Activated CD8-positive, alpha-beta memory T cell treated with anti-CD3 and anti-CD28 coated beads for 1 hour (primary cell): ENCODE data around the gene STK11IP.
"Not testable (repeated sequence)": the region's sequence is repeated elsewhere in the genome, so short reads cannot be mapped to it uniquely, and the experiment has no call there.

Experiments used
- DNase-seq, 2 donors: peaks; one replicate each; pipeline ENCODE4 v3.0.0-alpha.2; 2020; ENCODE audit warnings: low read depth in 1 of 2; ENCODE audit errors: extremely low read depth in 1 of 2

STK11IP gene

DNA sequence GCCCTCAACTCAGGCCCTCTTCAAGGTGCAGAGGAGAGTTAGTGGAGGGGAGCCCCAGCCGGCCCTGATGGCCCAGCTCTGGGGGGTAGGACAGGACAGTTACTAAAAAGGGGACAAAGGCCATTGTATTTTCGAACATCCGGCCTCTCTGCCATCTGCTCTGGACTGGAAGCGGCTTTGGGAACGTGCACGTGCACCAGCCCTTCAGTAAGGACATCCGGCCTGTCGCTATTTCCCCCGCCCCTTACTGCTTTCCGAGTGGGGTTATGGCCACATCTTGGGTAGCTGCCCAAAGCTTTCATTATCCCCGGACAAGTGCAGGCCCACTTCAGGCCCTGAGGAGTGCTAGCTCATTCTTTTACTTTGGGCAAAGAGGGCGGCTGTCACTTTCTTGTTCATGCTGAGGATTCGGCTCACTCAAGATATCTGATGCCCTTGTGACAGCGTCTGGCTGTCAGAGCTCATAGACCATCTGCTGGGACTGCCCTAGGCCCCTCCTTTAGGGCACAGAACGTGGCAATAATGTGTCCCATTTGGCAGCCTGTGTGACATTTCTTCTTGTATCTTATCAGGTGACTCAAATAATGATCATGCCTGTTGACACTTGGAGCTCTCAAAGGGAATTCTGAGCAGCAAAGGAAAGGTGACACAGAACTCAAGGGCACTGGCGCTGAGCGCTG is 47.3 kb downstream of the STK11IP start:
- no peak for DNase-seq

DNA sequence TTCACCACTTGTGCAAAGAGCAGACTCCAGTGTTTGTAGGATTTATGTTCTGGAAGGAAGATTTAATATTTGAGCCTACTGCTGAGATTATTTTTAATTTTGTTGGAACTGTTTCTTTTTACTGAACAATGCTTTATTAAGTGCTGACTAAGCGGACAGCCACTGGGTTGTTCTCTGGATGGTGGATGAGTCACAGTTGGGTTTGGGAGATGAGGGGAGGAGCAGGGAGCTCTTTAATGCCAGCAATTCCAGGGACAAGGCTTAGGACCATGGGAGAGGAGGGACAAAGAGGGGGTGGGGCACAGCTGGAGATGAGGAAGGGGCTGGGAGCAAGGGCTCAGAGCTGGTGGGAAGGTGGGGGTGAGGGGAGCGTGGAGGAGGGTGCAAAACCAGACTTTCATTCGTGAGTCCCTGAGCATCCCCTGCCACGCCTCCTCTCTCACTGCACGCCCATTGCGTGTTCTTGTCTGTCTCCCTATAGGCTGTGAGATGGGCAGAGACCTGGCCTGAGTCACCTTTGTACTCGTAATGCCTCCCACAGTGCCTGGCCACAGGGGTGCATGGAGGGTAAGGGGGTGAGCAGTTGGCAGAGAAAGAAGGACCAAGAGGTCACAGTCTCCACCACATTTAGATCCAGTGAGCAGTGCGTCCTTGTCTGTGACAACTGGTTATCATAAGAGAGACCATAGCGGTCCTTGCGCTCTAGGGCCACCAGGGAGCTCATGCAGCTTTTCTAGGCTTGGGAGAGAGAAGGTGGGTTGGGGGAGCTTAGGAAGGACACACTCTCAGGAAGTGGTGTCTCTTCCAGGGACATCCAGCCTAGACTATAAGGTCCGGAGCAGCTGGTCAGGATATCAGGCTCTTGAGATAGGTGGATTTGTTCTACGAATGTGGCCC is 48.2 kb downstream of the STK11IP start:
- no peak for DNase-seq

DNA sequence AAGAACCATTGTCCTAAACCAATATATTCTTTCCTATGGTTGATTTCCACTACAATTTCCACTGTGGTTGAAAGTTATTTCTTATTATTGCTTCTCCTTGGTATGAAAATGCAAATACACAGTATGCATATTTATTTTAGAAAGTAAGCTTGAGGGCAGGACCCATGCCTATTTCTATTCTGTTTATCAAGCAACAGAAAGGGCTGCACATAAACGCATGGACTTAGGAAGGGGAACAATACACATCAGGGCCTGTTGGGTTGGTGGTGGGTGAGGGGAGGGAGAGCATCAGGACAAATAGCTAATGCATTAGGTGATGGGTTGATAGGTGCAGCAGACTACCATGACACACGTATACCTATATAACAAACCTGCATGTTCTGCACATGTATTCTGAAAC is 50.5 kb downstream of the STK11IP start:
- DNase-seq = no peak

DNA sequence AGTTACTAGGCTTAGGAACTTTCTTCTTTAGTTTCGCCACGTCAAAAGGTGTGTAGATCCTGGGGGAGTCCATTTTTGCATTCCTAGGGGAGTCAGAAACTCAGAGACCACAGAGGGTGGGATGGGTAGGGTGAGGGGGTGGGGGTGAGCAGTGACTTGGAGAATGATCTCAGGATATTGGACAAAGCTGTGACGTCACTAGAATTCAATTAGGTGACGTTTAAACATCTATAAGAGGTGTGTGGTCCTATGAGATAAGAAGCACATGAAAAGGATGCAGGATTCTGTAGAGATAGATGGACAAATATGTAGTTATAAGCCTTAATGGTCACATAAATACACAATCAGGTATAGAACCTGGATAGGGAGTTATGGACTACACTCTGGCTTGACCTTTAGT is 51.3 kb downstream of the STK11IP start:
- no peak for DNase-seq

- no peak for DNase-seq
Measured at GRCh38 chr2:219650426-219651248, 53.0 kb downstream of the STK11IP start.

- DNase-seq = not testable (repeated sequence)
Measured at GRCh38 chr2:219651656-219652055, 54.0 kb downstream of the STK11IP start.

DNA sequence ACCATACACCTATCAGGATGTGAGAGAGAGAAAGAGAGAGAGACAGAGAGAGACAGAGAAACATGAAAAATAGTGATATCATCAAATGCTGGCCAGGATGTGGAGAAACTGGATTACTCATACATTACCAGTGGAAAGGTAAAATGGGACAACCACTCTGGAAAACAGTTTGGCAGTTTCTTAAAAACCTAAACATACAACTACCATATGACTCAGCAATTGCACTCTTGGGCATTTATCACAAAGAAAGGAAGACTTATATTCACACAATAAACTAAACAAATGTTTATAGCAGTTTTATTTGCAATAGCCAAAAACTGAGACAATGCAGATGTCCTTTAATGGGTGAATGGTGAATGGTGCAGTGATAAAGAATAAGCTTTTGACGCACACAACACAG is 58.9 kb downstream of the STK11IP start:
- DNase-seq = no peak

- no peak for DNase-seq
Measured at GRCh38 chr2:219658196-219658846, 60.7 kb downstream of the STK11IP start.

DNA sequence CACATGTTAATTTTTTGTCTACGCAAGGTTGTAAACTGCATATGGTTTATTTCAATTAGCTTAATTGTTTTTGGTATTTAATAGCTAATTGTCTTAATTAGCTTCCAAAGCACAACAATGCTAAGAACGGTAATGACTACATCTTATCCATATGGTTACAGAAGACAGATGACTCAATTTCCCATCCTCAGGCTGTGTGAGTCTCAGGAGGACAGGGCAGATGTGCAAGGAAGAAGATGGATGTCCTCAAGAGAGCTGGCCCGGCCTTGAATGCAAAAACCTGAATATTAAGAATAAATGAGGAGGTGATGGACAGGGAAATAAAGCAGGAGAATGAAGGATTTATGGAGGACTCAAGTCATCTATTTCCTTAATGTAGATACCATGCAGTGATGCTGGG is 61.2 kb downstream of the STK11IP start:
- DNase-seq = no peak

- no peak for DNase-seq
Measured at GRCh38 chr2:219661197-219661954, 63.7 kb downstream of the STK11IP start.

DNA sequence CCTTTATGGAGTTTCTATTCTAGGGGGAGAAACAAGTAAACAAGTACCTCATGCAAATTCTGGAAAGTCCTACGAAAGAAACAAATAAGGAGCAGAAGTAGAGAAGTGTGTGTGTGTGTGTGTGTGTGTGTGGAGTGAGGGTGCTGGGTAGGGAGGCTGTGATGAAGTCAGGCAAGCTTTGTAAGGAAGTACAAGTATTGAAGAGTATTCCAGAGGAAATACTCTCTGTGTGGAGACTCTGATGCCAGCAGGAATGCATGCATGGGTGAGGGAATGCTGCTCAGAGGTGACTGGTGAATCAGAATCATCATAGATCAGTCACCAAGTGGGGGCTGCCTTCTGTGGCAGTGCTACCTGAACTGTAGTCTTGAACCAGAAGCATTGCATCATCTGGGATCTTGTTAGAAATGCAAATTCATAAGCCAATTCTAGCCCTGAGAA is 64.3 kb downstream of the STK11IP start:
- DNase-seq = no peak

- DNase-seq = no peak
Measured at GRCh38 chr2:219662566-219662965, 64.9 kb downstream of the STK11IP start.

GRCh38 chr2:219663116-219663762 is 65.6 kb downstream of the STK11IP start:
- no peak for DNase-seq

DNA sequence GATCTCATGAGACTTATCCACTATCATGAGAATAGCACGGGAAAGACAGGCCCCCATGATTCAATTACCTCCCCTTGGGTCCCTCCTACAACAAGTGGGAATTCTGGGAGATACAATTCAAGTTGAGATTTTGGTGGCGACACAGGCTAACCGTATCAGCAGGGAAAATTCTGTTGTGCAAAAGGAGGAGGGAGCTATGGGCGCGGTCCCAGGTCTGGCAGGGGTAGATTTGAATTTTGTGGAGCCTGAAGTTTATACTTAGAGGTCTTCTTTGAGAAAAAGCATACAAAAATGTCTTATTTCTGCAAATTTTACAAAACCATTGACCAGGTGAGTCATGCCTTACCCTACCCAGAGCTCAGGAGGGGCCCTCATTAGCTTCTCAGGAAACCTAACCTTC is 66.4 kb downstream of the STK11IP start:
- no peak for DNase-seq

DNA sequence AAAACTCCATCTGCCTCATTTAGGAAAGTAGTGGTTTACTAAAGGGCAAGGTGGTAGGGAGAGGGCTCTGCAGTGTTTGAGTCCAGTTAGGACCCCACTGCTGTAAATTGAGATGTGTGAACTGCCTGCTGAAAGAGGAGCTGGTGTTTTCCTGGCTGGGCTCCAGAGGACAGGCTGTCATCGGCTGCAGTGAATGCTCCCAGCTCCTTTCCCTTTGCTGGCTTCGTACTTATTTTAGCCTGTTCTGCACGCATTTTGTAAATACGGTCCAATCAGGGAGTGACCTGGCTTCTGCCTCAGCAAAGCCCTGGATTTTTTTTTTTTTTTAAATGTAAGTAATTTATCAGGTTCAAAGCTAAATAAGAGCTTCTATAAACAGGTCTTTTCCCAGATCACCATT is 67.3 kb downstream of the STK11IP start:
- no peak for DNase-seq

DNA sequence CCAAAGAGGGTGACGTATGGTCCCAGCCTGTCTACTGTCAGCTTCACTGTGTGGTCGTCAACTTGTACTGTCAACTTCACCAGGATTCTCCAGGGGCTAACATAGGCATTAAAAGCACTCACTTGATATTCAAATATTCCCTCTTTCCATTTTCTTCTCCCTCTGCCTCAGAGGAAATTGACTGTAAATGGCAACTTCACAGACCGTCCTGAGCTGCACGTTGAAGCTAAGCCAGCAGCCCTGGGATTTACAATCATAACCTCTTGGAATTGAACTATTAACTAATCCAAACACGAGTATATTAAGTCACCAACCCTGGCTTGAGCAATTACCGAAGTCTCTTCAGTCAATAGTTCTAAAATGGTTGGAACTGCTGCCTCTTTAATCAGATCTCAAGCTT is 68.3 kb downstream of the STK11IP start:
- no peak for DNase-seq
